Measurements from ENCODE around the gene ZNF222.

ZNF222 gene

GRCh38 chr19:44019498-44019897, 5.7 kb upstream of the ZNF222 start:
- DNase-seq (no peak), ATAC-seq (replicated peaks) (no peak)
- Mint-ChIP-seq H3K4me1 (ENCODE audit: low read depth in 2 of 2) (no peaks in the 10 kb centered on the region), H3K4me3 (no peak overlapping the region), H3K27me3 (peaks cover 22 to 25% of the 10 kb centered on the region in 2 donors), H3K27ac (no peak overlapping the region), H3K9me3 (peaks cover 6 to 10% of the 10 kb centered on the region in 2 donors), H3K36me3 (ENCODE audit: insufficient read depth) (no peaks in the 10 kb centered on the region)

- Mint-ChIP-seq H3K36me3 (ENCODE audit: insufficient read depth) (no peaks in the 10 kb centered on the region), H3K27ac (no peak overlapping the region), H3K4me1 (ENCODE audit: low read depth in 2 of 2) (peaks cover 16 to 17% of the 10 kb centered on the region in 2 donors), H3K4me3 (no peak overlapping the region), H3K27me3 (peaks cover 22 to 25% of the 10 kb centered on the region in 2 donors), H3K9me3 (peaks cover 7 to 20% of the 10 kb centered on the region in 2 donors)
- DNase-seq = no peak
- ATAC-seq (replicated peaks) = no peak
Measured at GRCh38 chr19:44021221-44021620, 4.0 kb upstream of the ZNF222 start.

DNA sequence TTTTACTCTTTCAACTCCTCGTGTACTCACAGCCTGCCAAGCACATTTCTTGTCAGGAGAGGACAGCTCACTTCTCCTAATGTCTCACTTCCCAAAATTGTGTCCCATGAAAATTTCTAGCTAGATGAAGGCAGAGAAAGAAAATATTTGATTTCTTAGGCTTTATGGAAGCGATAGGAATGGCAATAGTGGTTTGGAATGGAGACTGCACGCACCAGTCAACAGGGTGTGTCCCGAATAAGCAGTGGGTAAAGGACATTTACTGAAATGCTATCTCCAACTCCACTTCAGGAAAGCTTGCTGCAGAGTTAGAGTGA, 321 bp upstream of the ZNF222 start:
- Mint-ChIP-seq H3K9me3 (peaks cover 14 to 26% of the 10 kb centered on the region in 2 donors), H3K36me3 (ENCODE audit: insufficient read depth) (peaks cover 9% of the 10 kb centered on the region)

DNA sequence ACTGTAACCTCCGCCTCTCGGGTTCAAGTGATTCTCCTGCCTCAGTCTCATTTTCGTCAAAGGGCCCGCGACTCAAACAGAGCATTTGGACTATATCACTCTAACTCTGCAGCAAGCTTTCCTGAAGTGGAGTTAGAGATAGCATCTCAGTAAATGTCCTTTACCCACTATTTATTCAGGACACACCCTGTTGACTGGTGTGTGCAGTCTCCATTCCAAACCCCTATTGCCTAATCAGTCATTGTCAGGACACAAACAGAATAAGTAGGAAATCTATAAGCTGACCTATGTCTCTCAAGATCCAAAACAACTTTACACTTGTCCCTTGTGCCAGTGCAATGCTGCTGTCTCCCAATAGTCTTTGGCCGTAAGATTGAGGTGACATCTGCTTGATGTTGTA, 1.4 kb downstream of the ZNF222 start:
- no peak for DNase-seq
- H3K4me1 Mint-ChIP-seq (ENCODE audit: low read depth in 2 of 2) = peaks cover 19 to 21% of the 10 kb centered on the region in 2 donors
- peaks cover 16% of the 10 kb centered on the region for H3K36me3 Mint-ChIP-seq (ENCODE audit: insufficient read depth)
- peaks cover 2% of the 10 kb centered on the region in 2 donors for H3K27me3 Mint-ChIP-seq
- H3K27ac Mint-ChIP-seq = no peak overlapping the region
- H3K4me3 Mint-ChIP-seq = peak overlapping the region in 1 of 2 donors; percentile 96
- peaks cover 15 to 26% of the 10 kb centered on the region in 2 donors for H3K9me3 Mint-ChIP-seq
- no peak for ATAC-seq (replicated peaks)

More for the DNA sequence above, 321 bp upstream of the ZNF222 start:
- peaks cover 10 to 11% of the 10 kb centered on the region in 2 donors for H3K27me3 Mint-ChIP-seq
- H3K4me3 Mint-ChIP-seq = peak overlapping the region; percentile 96 to 99
- H3K4me1 Mint-ChIP-seq (ENCODE audit: low read depth in 2 of 2) = peaks cover 19 to 21% of the 10 kb centered on the region in 2 donors
- DNase-seq (no peak), ATAC-seq (replicated peaks) (no peak)
- H3K27ac Mint-ChIP-seq = peak overlapping the region; percentile 95 to 97

DNA sequence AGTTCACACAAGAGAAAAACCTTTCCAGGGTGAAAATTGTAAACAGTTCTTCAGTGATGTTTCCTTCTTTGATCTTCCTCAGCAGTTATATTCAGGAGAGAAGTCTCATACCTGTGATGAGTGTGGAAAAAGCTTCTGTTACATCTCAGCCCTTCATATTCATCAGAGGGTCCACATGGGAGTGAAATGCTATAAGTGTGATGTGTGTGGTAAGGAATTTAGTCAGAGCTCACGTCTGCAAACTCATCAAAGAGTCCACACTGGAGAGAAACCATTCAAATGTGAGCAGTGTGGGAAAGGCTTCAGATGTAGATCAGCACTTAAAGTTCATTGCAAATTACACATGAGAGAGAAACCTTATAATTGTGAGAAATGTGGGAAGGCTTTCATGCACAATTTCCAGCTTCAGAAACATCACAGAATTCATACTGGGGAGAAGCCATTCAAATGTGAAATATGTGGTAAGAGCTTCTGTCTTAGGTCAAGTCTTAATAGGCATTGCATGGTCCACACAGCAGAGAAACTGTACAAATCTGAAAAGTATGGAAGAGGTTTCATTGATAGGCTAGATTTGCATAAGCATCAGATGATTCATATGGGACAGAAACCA, 6.9 kb downstream of the ZNF222 start:
- no peak overlapping the region for H3K4me3 Mint-ChIP-seq
- H3K9me3 Mint-ChIP-seq = peaks cover 23 to 35% of the 10 kb centered on the region in 2 donors
- DNase-seq = no peak
- no peak for ATAC-seq (replicated peaks)
- no peaks in the 10 kb centered on the region for H3K27me3 Mint-ChIP-seq
- H3K36me3 Mint-ChIP-seq (ENCODE audit: insufficient read depth) = peaks cover 22% of the 10 kb centered on the region
- peaks cover 2 to 4% of the 10 kb centered on the region in 2 donors for H3K4me1 Mint-ChIP-seq (ENCODE audit: low read depth in 2 of 2)
- H3K27ac Mint-ChIP-seq = no peak overlapping the region

DNA sequence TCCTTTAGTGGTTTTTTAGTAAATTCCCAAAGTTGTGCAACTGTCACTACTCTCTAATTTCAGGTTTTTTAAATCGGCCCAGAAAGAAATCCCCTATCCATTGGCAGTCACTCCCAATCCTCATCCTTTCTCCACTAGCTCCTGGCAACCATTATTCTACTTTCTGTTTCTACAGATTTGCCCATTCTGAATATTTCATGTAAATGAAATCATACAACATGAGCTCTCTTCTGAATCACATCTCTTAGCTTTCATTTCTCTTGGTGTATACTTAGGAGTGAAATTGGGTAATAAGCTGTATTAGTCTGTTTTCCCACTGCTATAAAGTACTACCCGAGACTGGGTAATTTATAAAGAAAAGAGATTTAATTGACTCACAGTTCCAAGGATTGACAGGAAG, 17.0 kb downstream of the ZNF222 start:
- ATAC-seq (replicated peaks) (no peak), DNase-seq (no peak)
- H3K27ac Mint-ChIP-seq = no peak overlapping the region
- no peaks in the 10 kb centered on the region for H3K4me1 Mint-ChIP-seq (ENCODE audit: low read depth in 2 of 2)
- H3K9me3 Mint-ChIP-seq = peaks cover 11 to 32% of the 10 kb centered on the region in 2 donors
- peaks cover 7 to 12% of the 10 kb centered on the region in 2 donors for H3K27me3 Mint-ChIP-seq
- no peak overlapping the region for H3K4me3 Mint-ChIP-seq
- H3K36me3 Mint-ChIP-seq (ENCODE audit: insufficient read depth) = no peaks in the 10 kb centered on the region

- H3K4me3 Mint-ChIP-seq = peak overlapping the region; percentile 79 to 87
- peak; percentile 54 for ATAC-seq (replicated peaks)
- H3K36me3 Mint-ChIP-seq (ENCODE audit: insufficient read depth) = peaks cover 2% of the 10 kb centered on the region
- peaks cover 48 to 49% of the 10 kb centered on the region in 2 donors for H3K27me3 Mint-ChIP-seq
- DNase-seq = no peak
- H3K4me1 Mint-ChIP-seq (ENCODE audit: low read depth in 2 of 2) = peaks cover 6 to 13% of the 10 kb centered on the region in 2 donors
- H3K9me3 Mint-ChIP-seq = peaks cover 8 to 22% of the 10 kb centered on the region in 2 donors
- peak overlapping the region in 1 of 2 donors; percentile 65 for H3K27ac Mint-ChIP-seq
Measured at GRCh38 chr19:44050740-44051649, 25.8 kb downstream of the ZNF222 start.

GRCh38 chr19:44051650-44052402, 26.6 kb downstream of the ZNF222 start, which contains the start of gene ZNF223:
TSS of gene ZNF223 (plus strand) at chr19:44052036. CDS start at chr19:44055177, 3,141 bp downstream.
- peak; percentile 81 for ATAC-seq (replicated peaks)
- peak within 1 kb of the TSS; percentile 25 to 65 for H3K27ac Mint-ChIP-seq
- H3K27me3 Mint-ChIP-seq = peaks cover 48 to 49% of the 10 kb centered on the region in 2 donors
- peak within 1 kb of the TSS; percentile 79 to 87 for H3K4me3 Mint-ChIP-seq
- H3K9me3 Mint-ChIP-seq = peaks cover 8 to 22% of the 10 kb centered on the region in 2 donors
- H3K4me1 Mint-ChIP-seq (ENCODE audit: low read depth in 2 of 2) = peaks cover 6 to 13% of the 10 kb centered on the region in 2 donors
- peaks cover 5% of the 10 kb centered on the region for H3K36me3 Mint-ChIP-seq (ENCODE audit: insufficient read depth)
- peak in 2 of 3 experiments; percentile 15 to 16 for DNase-seq

DNA sequence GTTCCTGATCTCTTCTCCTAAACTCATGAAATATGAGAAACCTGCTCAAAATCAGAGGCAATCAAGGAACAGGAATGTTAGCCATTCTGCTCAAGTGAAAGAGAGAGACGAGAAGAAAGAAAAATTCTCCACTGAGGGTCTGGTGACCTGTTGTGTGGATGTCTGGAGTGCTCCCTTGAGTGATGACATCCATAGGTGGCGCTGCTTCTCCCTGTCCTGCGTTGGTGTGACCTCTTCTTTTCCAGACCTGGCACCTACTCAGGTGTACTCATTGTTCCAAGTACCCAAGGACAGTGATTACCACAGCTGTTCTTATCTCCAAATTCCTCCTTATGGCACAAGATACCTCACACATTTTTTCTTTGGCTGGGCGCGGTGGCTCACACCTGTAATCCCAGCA, 30.7 kb downstream of the ZNF222 start:
- no peak for ATAC-seq (replicated peaks)
- no peak overlapping the region for H3K4me3 Mint-ChIP-seq

GRCh38 chr19:44059229-44059628, 34.0 kb downstream of the ZNF222 start:
- Mint-ChIP-seq H3K36me3 (ENCODE audit: insufficient read depth) (peaks cover 8% of the 10 kb centered on the region), H3K4me1 (ENCODE audit: low read depth in 2 of 2) (no peaks in the 10 kb centered on the region), H3K4me3 (no peak overlapping the region), H3K27ac (no peak overlapping the region), H3K9me3 (peaks cover 0 to 9% of the 10 kb centered on the region in 2 donors), H3K27me3 (peaks cover 0 to 4% of the 10 kb centered on the region in 2 donors)
- no peak for DNase-seq
- no peak for ATAC-seq (replicated peaks)

More for the DNA sequence above, 30.7 kb downstream of the ZNF222 start:
- Mint-ChIP-seq H3K27ac (no peak overlapping the region), H3K27me3 (peaks cover 20% of the 10 kb centered on the region in 2 donors), H3K4me1 (ENCODE audit: low read depth in 2 of 2) (peaks cover 6 to 12% of the 10 kb centered on the region in 2 donors), H3K9me3 (peaks cover 7 to 9% of the 10 kb centered on the region in 2 donors), H3K36me3 (ENCODE audit: insufficient read depth) (peaks cover 5% of the 10 kb centered on the region)
- no peak for DNase-seq

- peaks cover 0 to 11% of the 10 kb centered on the region in 2 donors for H3K9me3 Mint-ChIP-seq
- H3K4me1 Mint-ChIP-seq (ENCODE audit: low read depth in 2 of 2) = no peaks in the 10 kb centered on the region
- peaks cover 8% of the 10 kb centered on the region for H3K36me3 Mint-ChIP-seq (ENCODE audit: insufficient read depth)
- H3K4me3 Mint-ChIP-seq = no peak overlapping the region
- ATAC-seq (replicated peaks) (no peak), DNase-seq (no peak)
- H3K27ac Mint-ChIP-seq = no peak overlapping the region
- H3K27me3 Mint-ChIP-seq = peaks cover 0 to under 1% of the 10 kb centered on the region in 2 donors
Measured at GRCh38 chr19:44061038-44061437, 35.9 kb downstream of the ZNF222 start.

DNA sequence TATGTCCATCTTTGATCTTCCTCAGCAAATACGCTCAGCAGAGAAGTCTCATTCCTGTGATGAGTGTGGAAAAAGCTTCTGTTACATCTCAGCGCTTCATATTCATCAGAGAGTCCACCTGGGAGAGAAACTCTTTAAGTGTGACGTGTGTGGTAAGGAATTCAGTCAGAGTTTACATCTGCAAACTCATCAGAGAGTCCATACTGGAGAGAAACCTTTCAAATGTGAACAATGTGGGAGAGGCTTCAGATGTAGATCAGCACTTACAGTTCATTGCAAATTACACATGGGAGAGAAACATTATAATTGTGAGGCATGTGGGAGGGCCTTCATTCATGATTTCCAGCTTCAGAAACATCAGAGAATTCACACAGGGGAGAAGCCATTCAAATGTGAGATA, 41.1 kb downstream of the ZNF222 start:
- H3K27ac Mint-ChIP-seq = no peak overlapping the region
- H3K27me3 Mint-ChIP-seq = peaks cover 7 to 11% of the 10 kb centered on the region in 2 donors
- DNase-seq (no peak), ATAC-seq (replicated peaks) (no peak)
- H3K36me3 Mint-ChIP-seq (ENCODE audit: insufficient read depth) = peaks cover 5% of the 10 kb centered on the region
- H3K4me3 Mint-ChIP-seq = no peak overlapping the region
- peaks cover 8 to 29% of the 10 kb centered on the region in 2 donors for H3K9me3 Mint-ChIP-seq
- peaks cover under 1 to 1% of the 10 kb centered on the region in 2 donors for H3K4me1 Mint-ChIP-seq (ENCODE audit: low read depth in 2 of 2)

DNA sequence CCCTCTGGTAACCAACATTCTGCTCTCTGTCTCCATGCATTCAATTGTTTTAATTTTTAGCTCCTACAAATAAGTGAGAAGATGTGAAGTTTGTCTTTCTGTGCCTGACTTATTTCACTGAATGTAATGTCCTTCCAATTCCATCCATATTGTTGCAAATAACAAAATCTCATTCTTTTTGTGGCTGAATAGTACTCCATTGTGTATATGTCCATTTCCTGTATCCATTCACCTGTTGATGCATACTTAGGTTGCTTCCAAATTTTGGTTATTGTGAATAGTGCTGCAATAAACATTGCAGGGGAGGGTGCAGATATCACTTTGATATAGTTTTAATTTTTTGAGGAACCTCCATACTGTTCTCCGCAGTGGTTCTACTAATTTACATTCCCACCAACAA, 44.2 kb downstream of the ZNF222 start:
- no peak overlapping the region for H3K27ac Mint-ChIP-seq
- no peak overlapping the region for H3K4me3 Mint-ChIP-seq
- peaks cover 19% of the 10 kb centered on the region in 2 donors for H3K4me1 Mint-ChIP-seq (ENCODE audit: low read depth in 2 of 2)
- ATAC-seq (replicated peaks) = no peak
- peaks cover 7 to 11% of the 10 kb centered on the region in 2 donors for H3K27me3 Mint-ChIP-seq
- no peak for DNase-seq
- H3K9me3 Mint-ChIP-seq = peaks cover 8 to 32% of the 10 kb centered on the region in 2 donors
- peaks cover 5% of the 10 kb centered on the region for H3K36me3 Mint-ChIP-seq (ENCODE audit: insufficient read depth)
